ENCODE measurements around the gene MGMT.

DNA sequence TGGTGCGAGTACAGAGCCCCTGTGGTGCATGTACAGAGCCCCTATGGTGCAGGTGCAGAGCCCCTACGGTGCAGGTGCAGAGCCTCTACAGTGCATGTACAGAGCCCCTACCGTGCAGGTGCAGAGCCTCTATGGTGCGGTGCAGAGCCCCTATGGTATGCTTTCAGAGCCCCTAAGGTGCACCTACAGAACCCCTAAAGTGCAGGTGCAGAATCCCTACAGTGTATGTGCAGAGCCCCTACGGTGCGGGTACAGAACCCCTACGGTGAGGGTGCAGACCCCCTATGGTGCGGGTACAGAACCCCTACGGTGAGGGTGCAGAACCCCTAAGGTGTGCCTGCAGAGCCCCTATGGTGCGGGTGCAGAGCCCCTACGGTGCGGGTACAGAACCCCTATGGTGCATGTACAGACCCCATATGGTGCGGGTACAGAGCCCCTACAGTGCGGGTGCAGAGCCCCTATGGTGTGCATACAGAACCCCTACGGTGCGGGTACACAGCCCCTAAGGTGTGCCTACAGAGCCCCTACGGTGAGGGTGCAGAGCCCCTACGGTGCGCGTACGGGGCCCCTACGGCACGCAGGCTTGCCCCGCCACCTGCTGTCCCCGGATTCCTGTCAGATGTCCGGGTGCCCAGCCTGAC is 53.5 kb downstream of the MGMT start:
- TF ChIP-seq, protein P1, sequence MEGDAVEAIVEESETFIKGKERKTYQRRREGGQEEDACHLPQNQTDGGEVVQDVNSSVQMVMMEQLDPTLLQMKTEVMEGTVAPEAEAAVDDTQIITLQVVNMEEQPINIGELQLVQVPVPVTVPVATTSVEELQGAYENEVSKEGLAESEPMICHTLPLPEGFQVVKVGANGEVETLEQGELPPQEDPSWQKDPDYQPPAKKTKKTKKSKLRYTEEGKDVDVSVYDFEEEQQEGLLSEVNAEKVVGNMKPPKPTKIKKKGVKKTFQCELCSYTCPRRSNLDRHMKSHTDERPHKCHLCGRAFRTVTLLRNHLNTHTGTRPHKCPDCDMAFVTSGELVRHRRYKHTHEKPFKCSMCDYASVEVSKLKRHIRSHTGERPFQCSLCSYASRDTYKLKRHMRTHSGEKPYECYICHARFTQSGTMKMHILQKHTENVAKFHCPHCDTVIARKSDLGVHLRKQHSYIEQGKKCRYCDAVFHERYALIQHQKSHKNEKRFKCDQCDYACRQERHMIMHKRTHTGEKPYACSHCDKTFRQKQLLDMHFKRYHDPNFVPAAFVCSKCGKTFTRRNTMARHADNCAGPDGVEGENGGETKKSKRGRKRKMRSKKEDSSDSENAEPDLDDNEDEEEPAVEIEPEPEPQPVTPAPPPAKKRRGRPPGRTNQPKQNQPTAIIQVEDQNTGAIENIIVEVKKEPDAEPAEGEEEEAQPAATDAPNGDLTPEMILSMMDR (IDR thresholded peaks at IDR 0.05; ENCODE audit: poor library complexity, severe bottlenecking) = no peak
- TF ChIP-seq TAF1 (IDR thresholded peaks at IDR 0.05; ENCODE audit: low read depth) (no peak), RAD21 (conservative IDR thresholded peaks at IDR 0.05) (no peak), EZH2 (IDR thresholded peaks at IDR 0.05; ENCODE audit: borderline replicate concordance, insufficient read depth, low read length, poor library complexity, severe bottlenecking) (no peak), POLR2AphosphoS5 (IDR thresholded peaks at IDR 0.05) (no peak), SMC3 (conservative IDR thresholded peaks at IDR 0.05; ENCODE audit: poor library complexity) (no peak)

All from neural cell (in vitro differentiated cells).